Measurements from ENCODE around the gene BTBD17. TPM values are rescaled to one million over a fixed set of nuclear protein-coding genes. Genes with fewer than 3 reads are reported as not detected.

BTBD17 gene
- total and polyA plus RNA-seq, 4 donors: 0.17 TPM; not detected in 3

- 92% methylated on average over 9 of the region's 9 CpGs for WGBS, 2 donors
- Histone ChIP-seq H3K27ac (ENCODE audit: low read depth in 1 of 2, low read length in 1 of 2) (no peak overlapping the region), H3K9ac (ENCODE audit: insufficient read depth in 1 of 2, low read length in 2 of 2) (no peak overlapping the region), H3K9me3 (ENCODE audit: control insufficient read depth in 4 of 4, insufficient read depth in 3 of 4, low read length in 3 of 4) (no peaks in the 10 kb centered on the region), H3K36me3 (ENCODE audit: control insufficient read depth in 4 of 4, insufficient read depth in 4 of 4, low read length in 4 of 4) (no peaks in the 10 kb centered on the region), H3K4me3 (no peak overlapping the region), H3K4me1 (ENCODE audit: control insufficient read depth in 5 of 5, insufficient read depth in 5 of 5, low read length in 5 of 5) (peaks cover 0 to 11% (median 5%) of the 10 kb centered on the region in 5 donors), H3K27me3 (ENCODE audit: control insufficient read depth in 3 of 3, insufficient read depth in 3 of 3, low read length in 2 of 3) (no peaks in the 10 kb centered on the region)
- ATAC-seq (ENCODE audit: insufficient read depth, low FRiP score): no peak
- TF ChIP-seq, protein P1, sequence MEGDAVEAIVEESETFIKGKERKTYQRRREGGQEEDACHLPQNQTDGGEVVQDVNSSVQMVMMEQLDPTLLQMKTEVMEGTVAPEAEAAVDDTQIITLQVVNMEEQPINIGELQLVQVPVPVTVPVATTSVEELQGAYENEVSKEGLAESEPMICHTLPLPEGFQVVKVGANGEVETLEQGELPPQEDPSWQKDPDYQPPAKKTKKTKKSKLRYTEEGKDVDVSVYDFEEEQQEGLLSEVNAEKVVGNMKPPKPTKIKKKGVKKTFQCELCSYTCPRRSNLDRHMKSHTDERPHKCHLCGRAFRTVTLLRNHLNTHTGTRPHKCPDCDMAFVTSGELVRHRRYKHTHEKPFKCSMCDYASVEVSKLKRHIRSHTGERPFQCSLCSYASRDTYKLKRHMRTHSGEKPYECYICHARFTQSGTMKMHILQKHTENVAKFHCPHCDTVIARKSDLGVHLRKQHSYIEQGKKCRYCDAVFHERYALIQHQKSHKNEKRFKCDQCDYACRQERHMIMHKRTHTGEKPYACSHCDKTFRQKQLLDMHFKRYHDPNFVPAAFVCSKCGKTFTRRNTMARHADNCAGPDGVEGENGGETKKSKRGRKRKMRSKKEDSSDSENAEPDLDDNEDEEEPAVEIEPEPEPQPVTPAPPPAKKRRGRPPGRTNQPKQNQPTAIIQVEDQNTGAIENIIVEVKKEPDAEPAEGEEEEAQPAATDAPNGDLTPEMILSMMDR (IDR thresholded peaks at IDR 0.05; ENCODE audit: control extremely low read depth, extremely low read depth): no peak
- DNase-seq: no peak
Measured at GRCh38 chr17:74372426-74372825, 10.8 kb upstream of the BTBD17 start.

GRCh38 chr17:74371653-74372147 is 10.0 kb upstream of the BTBD17 start:
- Histone ChIP-seq H3K9ac (ENCODE audit: insufficient read depth in 1 of 2, low read length in 2 of 2) (no peak overlapping the region), H3K4me3 (no peak overlapping the region), H3K27me3 (ENCODE audit: control insufficient read depth in 3 of 3, insufficient read depth in 3 of 3, low read length in 2 of 3) (no peaks in the 10 kb centered on the region), H3K9me3 (ENCODE audit: control insufficient read depth in 4 of 4, insufficient read depth in 3 of 4, low read length in 3 of 4) (no peaks in the 10 kb centered on the region), H3K27ac (ENCODE audit: low read depth in 1 of 2, low read length in 1 of 2) (no peak overlapping the region), H3K36me3 (ENCODE audit: control insufficient read depth in 4 of 4, insufficient read depth in 4 of 4, low read length in 4 of 4) (no peaks in the 10 kb centered on the region), H3K4me1 (ENCODE audit: control insufficient read depth in 5 of 5, insufficient read depth in 5 of 5, low read length in 5 of 5) (peaks cover 0 to 11% (median 5%) of the 10 kb centered on the region in 5 donors)
- ATAC-seq (ENCODE audit: insufficient read depth, low FRiP score) (no peak), DNase-seq (no peak)
- TF ChIP-seq, protein P1 (IDR thresholded peaks at IDR 0.05; ENCODE audit: control extremely low read depth, extremely low read depth): no peak
- 94% methylated on average over 26 of the region's 26 CpGs for WGBS, 2 donors

DNA sequence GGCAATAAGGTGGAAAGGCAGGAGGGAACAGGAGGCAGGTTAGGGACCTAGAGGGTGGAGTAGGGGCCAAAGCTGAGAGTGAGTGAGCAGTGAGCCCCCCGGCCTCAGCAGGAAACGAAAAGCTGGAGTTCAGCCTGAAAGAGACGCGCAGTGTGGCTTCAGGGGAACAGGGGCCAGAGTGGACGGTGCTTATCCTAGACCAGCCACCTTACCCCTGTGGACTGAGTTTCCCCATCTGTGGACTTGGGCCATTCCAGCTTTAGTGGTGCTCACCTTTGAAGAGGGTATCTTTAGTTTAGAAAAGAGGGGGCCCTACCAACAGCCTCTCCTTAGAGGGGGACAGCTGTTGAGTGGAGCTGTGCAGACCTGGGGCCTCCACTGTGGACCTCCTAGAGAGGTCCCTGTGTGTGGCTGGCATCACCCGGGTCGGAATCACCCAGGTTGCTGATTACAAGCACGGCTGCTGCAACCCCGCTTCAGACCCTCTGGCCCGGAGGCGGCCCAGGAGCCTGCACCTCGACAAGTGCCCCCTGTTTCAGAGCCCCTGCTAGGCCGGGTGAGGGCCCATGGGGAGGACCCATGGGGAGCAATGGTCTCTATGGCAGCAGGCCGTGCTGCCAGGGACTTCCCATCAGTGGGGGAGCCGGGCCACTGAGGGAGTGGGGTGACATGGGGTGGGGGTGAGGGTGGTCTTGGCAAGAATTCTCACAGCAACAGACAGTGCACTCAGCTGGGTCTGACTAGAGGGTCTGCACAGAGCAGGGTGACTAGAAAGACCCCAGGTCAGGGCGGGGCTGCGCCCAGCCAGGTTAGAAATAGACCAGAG is 8.2 kb upstream of the BTBD17 start:
- Histone ChIP-seq H3K9me3 (ENCODE audit: control insufficient read depth in 4 of 4, insufficient read depth in 3 of 4, low read length in 3 of 4) (no peaks in the 10 kb centered on the region), H3K27ac (ENCODE audit: low read depth in 1 of 2, low read length in 1 of 2) (no peak overlapping the region), H3K9ac (ENCODE audit: insufficient read depth in 1 of 2, low read length in 2 of 2) (no peak overlapping the region), H3K4me3 (no peak overlapping the region), H3K4me1 (ENCODE audit: control insufficient read depth in 5 of 5, insufficient read depth in 5 of 5, low read length in 5 of 5) (peaks cover 0 to 11% (median 5%) of the 10 kb centered on the region in 5 donors), H3K27me3 (ENCODE audit: control insufficient read depth in 3 of 3, insufficient read depth in 3 of 3, low read length in 2 of 3) (no peaks in the 10 kb centered on the region), H3K36me3 (ENCODE audit: control insufficient read depth in 4 of 4, insufficient read depth in 4 of 4, low read length in 4 of 4) (no peaks in the 10 kb centered on the region)
- WGBS, 2 donors: 88 to 90% methylated on average over 17 of the region's 17 CpGs
- DNase-seq (no peak), ATAC-seq (ENCODE audit: insufficient read depth, low FRiP score) (no peak)
- TF ChIP-seq, protein P1 (IDR thresholded peaks at IDR 0.05; ENCODE audit: control extremely low read depth, extremely low read depth): no peak
